Motor neuron (in vitro differentiated cells): ENCODE measurements around the gene NCBP2. TPM values are rescaled to one million over a fixed set of nuclear protein-coding genes. Genes with fewer than 3 reads are reported as not detected.

Source experiments
- ATAC-seq, 8 experiments: fragments of 200-7000 bp; cut with Tn5 transposase; replicated peaks in 6 of 8; 2 replicates each; pipeline ENCODE4 v1.8.0; 2021; ENCODE audit warnings: mild to moderate bottlenecking in 8 of 8, moderate library complexity in 8 of 8
- H3K27ac ChIP-seq, 2 donors: fragments of 250-450 bp; sonication (Bioruptor Pico); 2 replicates each; pipeline ENCODE4 v1.9.0; 2021; ENCODE audit warnings: antibody characterized with exemption in 2 of 2, mild to moderate bottlenecking in 2 of 2, moderate library complexity in 1 of 2
- H3K4me1 ChIP-seq, 2 donors: fragments of 250-450 bp; sonication (Bioruptor Pico); replicated peaks in 1 of 2; 2 replicates each; pipeline ENCODE4 v1.6.1; 2021; ENCODE audit warnings: antibody characterized with exemption in 2 of 2, mild to moderate bottlenecking in 2 of 2, moderate library complexity in 1 of 2
- H3K4me3 ChIP-seq, 5 donors: fragments of 250-450 bp; sonication (Bioruptor Pico); 2 replicates each; pipeline ENCODE4 v1.9.0; 2021; ENCODE audit warnings: antibody characterized with exemption in 5 of 5, mild to moderate bottlenecking in 5 of 5, moderate library complexity in 4 of 5
- WGBS, 10 experiments: fragments of 450-650 bp; shearing (Covaris generic); methylation state at CpG; one replicate each; pipeline ENCODE4 v1.0.0; 2022; 5-methylcytosine and 5-hydroxymethylcytosine counted together
- in situ Hi-C, 9 experiments: fragments of 400-800 bp; cut with MboI; loops; one replicate each; pipeline ENCODE4 v1.15.0; 2021; ENCODE audit warnings: low sequenced_read_pairs in 9 of 9, low pct_unique_long_range_greater_than_20kb in 2 of 9; ENCODE audit not compliant: unreplicated experiment in 9 of 9
- total RNA-seq, 8 experiments: library from RNA; unstranded; fragments of 300-600 nt; gene quantifications; 2 replicates each; pipeline versions ENCODE4 v1.2.3 to v1.2.4, GENCODE V29; 2022

Gene NCBP2
- 100 to 1,000 TPM in 3 of 8 experiments, 10 to 100 TPM in 5; 83.9 to 130 (median 96.8) TPM for total RNA-seq

DNA sequence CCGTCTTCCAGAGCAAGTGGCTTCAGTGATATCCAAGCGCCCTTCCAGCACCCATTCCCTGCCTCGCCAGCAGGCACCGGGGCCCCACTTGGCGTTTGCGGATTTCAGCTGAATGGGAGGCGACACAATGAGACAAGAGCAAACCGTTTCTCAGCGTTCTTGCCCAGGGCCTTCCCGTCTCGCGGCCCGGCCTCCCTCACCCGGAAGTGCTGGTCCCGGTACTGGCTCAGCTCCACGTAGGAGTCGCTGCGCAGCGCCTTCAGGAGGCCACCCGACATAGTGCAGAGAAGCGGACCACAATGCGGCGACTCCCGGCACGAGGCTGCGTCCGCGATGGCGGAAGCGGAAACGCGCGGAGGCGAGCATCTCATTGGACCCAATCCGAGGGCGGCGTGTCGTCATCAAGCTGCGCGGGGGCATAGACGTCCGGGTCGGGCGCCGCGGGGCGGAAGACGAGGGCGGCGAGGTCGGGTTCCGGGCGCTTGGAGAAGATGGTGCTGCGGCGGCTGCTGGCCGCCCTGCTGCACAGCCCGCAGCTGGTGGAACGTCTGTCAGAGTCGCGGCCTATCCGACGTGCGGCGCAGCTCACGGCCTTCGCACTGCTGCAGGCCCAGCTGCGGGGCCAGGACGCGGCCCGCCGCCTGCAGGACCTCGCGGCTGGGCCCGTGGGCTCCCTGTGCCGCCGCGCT, at the start of gene NCBP2:
TSS of gene NCBP2 (minus strand) at position 303 of the 689 bp plus-strand sequence. CDS start at position 278, 25 bp downstream.
- Histone ChIP-seq H3K27ac (peak within 1 kb of the TSS; percentile 97 to 98), H3K4me3 (peak within 1 kb of the TSS; percentile 70 to 91 (median 80)), H3K4me1 (peaks cover 15 to 20% of the 10 kb centered on the region in 2 donors)
- peak; percentile 86 to 97 (median 96) for ATAC-seq
- in situ Hi-C loops: no loop called here
- WGBS, 10 experiments: 0 to 10% (median 0%) methylated on average over 3 to 26 of the region's 77 CpGs; no CpG with 5 or more reads in 5 of the 10 experiments

DNA sequence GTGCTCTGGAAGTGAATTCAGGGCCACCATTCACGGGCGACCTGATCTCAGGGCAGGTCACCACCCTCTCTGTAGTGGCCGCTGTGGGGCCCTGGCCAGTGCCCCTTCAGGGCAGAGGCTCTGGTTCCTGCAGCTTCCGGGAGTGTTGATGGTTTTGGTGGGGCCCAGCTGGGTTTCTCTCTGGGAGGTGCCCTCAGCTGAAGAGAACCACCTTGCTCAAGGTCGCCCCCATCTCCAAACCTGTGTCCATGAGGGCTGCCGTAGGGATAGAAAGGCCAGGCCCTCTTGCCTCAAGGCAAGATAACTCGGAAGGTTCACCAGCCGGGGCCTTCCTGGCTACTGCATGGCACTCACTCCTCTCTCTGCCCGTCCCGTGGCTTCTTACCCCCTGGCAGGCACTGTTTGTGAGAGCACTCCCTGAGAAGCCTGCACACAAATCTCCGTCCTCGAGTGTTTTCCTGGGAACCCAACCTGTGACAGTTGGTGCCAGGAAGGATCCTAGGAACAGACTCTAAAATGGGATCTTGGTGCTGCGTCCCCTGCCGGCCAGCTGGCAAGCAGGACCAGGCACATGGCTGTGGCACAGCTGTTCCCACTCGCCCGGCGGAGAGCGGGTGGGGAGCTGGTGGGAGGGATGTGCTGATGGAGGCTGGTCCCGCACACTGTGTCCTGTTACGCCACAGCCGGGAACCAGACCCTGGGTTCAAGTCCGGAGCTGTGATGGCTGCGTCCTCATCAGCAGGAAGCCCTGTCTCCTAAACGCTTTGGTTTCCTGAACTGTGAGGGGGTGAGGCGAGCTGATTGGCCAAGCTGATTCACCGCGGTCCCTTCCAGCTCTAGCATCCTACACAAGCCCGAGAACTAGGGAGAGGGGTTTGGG, 49.5 kb upstream of the NCBP2 start:
- no peaks in the 10 kb centered on the region for H3K4me1 ChIP-seq
- WGBS, 10 experiments: 40 to 85% (median 80%) methylated on average over 1 to 5 of the region's 28 CpGs; no CpG with 5 or more reads in 5 of the 10 experiments
- ATAC-seq: no peak
- no peak overlapping the region for H3K4me3 ChIP-seq
- H3K27ac ChIP-seq: no peak overlapping the region
- in situ Hi-C loops: loop anchor here in 1 of 9 experiments (25.0 kb wide), 1 partner anchor 195 kb away; no protein-coding TSS in a partner anchor

DNA sequence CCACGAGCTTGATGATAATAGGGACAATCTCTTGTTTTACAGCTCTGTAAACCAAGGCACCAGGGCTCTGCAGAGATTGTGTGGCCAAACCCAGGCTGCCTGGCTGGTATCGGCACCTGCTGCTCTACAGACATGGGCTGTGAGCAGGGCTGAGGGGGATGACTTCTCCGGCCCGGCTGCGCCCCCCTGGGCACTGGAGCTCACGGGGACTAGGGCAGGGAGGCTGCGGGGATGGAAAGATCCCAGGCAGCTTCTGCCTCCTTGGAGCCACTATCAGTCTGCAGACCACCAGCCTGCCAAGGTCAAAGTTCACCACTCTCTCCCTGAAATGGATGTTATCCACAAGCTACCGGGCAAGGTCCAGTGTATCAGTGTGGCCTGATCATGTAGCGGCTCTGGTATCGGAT, 48.3 kb upstream of the NCBP2 start:
- 60 to 100% (median 92%) methylated on average over 1 to 6 of the region's 10 CpGs; no CpG with 5 or more reads in 4 of the 10 experiments for WGBS, 10 experiments
- ATAC-seq: no peak
- no peaks in the 10 kb centered on the region for H3K4me1 ChIP-seq
- H3K4me3 ChIP-seq: no peak overlapping the region
- H3K27ac ChIP-seq: no peak overlapping the region
- in situ Hi-C loops: loop anchor here in 1 of 9 experiments (25.0 kb wide), 1 partner anchor 197 kb away; no protein-coding TSS in a partner anchor

DNA sequence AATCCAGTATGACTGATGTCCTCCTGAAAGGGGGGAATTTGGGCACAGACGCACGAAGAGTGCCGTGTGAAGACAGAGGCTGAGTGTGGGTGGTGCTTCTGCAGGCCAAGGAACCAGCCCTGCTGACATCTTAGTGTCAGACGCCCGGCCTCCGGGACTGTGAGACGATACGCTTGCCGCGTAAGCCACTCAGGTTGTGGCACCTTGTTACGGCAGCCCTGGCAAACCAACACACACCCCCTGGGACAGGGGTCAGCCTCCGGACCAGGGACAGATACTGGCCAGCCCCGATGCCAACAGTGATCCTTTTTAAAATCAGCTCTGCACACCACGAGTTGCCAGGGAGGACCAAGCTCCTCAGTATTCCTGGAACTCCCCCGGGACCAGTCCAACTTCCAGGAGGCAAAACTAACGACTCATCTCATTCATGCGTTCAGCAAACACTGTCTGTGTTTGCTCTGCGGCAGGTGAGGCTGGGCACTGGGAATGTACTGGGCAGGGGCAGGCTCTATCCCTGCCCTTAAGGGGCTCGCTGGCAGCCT, 47.5 kb upstream of the NCBP2 start:
- 0 to 100% (median 76%) methylated on average over 1 to 9 of the region's 19 CpGs; no CpG with 5 or more reads in 3 of the 10 experiments for WGBS, 10 experiments
- ATAC-seq: peak in 3 of 8 experiments; percentile 17 to 49 (median 18)
- Histone ChIP-seq H3K27ac (no peak overlapping the region), H3K4me1 (no peaks in the 10 kb centered on the region), H3K4me3 (no peak overlapping the region)
- in situ Hi-C loops: loop anchor here in 1 of 9 experiments (25.0 kb wide), 1 partner anchor 198 kb away; no protein-coding TSS in a partner anchor

DNA sequence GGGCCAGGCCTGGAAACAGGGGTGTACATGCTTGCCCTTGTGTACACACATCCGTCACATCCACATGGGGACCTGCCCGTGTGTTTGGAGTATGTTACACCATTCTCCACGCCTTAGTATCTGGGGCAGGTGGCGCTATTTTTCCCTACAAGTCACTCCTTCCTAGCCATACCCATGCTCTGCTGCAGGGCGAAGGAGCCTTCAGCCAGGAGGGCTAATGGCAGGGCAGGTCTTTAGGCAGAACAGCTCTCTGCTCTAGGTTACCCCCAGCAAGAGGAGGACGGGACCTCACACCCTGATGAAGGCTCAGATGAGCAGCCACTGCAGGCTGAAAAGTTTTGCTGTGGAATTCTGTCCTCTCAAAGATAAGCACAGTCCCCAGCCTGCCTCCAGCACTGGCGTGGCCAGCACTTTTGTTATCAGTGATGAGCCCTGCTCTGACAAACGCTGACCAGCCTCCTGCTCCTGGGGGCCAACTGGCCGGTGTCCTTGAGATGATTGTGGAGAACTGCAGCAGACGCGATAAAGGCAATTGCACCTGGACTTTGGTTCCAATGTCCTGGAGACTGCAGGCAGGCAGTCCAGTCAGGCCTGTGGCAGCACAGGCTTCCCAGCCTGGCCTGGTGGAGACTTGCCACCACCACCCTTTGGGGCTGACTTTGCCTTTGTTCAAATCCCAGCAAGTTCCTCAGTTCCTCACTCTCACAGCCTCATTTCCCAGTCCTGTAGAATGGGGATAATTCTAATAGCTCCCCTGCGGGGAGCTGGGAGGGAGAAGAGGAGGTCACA, 46.1 kb upstream of the NCBP2 start:
- H3K4me3 ChIP-seq: no peak overlapping the region
- ATAC-seq: peak in 6 of 8 experiments; percentile 32 to 74 (median 50)
- H3K4me1 ChIP-seq: no peaks in the 10 kb centered on the region
- WGBS, 10 experiments: 6 to 100% (median 73%) methylated on average over 1 to 5 of the region's 12 CpGs; no CpG with 5 or more reads in 2 of the 10 experiments
- no peak overlapping the region for H3K27ac ChIP-seq
- in situ Hi-C loops: loop anchor here in 1 of 9 experiments (25.0 kb wide), 1 partner anchor 199 kb away; no protein-coding TSS in a partner anchor

DNA sequence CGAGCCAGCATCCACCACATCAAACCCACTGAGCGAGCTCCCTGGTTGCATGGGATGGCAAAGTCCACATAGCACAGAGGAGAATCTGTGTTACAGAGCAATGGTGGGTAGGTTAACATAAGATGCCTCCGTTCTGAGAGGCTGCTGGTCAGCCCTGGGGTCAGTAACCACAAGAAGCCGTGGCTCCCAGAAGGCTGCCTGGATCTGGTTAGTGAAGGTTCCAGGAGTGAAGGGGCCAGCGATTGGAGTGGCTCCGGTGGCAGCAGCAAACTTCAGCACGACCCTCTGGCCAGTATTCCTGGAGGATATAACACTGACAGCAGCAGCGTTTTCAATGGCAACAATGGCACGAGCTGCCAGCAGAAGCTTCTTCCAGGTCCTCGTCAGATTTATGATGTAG, 44.7 kb upstream of the NCBP2 start:
- Histone ChIP-seq H3K27ac (no peak overlapping the region), H3K4me3 (no peak overlapping the region), H3K4me1 (no peaks in the 10 kb centered on the region)
- in situ Hi-C loops: loop anchor here in 1 of 9 experiments (25.0 kb wide), 1 partner anchor 200 kb away; no protein-coding TSS in a partner anchor
- WGBS, 10 experiments: 33 to 100% (median 86%) methylated on average over 3 to 10 of the region's 10 CpGs; no CpG with 5 or more reads in 4 of the 10 experiments
- no peak for ATAC-seq

DNA sequence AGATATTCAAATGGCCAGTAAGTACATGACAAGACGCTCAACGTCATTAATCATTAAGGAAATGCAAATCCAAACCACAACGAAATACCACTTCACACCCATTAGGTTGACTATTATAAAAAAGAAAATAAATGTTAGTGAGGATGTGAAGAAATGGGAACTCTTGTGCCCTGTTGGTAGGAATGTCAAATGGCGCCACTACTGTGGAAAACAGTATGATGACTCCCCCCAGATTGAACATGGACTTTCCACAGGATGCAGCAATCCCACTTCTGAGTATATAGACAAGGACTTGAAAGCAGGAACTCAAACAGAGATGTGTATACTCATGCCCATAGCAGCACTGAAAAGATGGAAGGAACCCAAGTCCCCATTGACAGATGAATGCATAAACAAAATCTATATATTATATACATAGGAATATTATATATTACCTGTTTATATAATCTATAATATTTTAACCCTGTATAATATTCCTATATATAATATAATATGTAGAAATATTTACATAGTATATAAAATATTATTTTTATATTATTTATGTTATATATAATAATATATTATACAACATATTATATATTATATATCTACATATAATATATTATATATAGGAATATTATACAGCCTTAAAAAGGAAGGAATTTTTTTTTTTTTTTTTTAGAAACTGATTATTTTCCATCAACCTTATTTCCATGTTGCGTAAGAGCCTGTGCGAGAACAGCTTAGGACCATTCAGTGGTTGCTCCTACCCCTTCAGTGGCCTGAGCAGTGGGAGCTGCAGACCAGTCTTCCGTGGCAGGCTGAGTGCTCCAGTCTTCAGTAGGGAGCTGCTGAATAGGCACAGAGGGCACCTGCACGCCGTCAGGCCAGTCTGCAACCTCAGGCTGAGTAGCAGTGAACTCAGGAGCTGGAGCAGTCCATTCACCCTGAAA, 43.9 kb upstream of the NCBP2 start:
- WGBS, 10 experiments: 59 to 100% (median 91%) methylated on average over 2 to 7 of the region's 9 CpGs
- in situ Hi-C loops: loop anchor here in 1 of 9 experiments (25.0 kb wide), 1 partner anchor 201 kb away; no protein-coding TSS in a partner anchor
- Histone ChIP-seq H3K4me1 (no peaks in the 10 kb centered on the region), H3K27ac (no peak overlapping the region), H3K4me3 (no peak overlapping the region)
- no peak for ATAC-seq

DNA sequence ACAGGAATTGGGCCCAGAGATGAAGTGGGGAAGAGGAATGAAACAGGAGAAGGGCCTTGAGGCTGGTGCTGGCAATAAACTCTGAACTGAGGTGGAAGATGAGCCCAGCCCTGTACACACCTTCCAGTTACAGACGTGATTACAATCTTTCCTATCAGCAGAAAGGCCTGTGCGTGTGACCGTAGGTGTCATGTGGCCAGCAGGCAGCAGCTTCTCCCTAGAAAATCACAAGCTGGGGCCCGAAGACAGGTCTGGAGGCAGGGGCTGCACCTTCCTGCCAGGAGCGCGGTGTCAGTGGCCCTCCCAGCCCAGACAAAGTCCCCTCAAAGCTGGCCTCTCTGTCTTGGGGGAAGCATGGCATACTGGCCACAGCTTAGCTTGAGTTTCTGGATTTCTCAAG, 43.0 kb upstream of the NCBP2 start:
- 42 to 89% (median 73%) methylated on average over 1 to 4 of the region's 6 CpGs; no CpG with 5 or more reads in 6 of the 10 experiments for WGBS, 10 experiments
- in situ Hi-C loops: loop anchor here in 1 of 9 experiments (25.0 kb wide), 1 partner anchor 202 kb away; no protein-coding TSS in a partner anchor
- ATAC-seq: no peak
- Histone ChIP-seq H3K27ac (no peak overlapping the region), H3K4me1 (no peaks in the 10 kb centered on the region), H3K4me3 (no peak overlapping the region)

DNA sequence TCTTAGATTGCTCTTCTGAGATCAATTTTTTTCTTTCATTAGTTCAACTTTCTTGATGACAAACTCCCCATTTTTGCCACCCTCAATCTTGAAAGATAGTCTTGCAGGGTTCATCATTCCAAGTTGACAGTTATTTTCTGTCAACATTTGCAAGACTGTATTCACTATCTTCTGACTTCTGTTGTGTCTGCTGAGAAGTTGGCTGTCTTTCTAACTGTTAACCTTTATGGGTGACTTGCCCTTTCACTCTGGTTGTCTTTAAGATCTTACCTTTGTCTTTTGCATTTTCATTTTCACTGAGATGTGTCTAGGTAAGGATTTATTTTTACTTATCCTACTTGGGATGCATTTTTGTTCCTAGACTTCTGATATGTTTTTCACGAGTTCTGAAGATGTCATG, 40.9 kb upstream of the NCBP2 start:
- no peak for ATAC-seq
- Histone ChIP-seq H3K27ac (no peak overlapping the region), H3K4me3 (no peak overlapping the region), H3K4me1 (peaks cover 0 to 3% of the 10 kb centered on the region in 2 donors)
- in situ Hi-C loops: loop anchor here in 1 of 9 experiments (25.0 kb wide), 1 partner anchor 204 kb away; no protein-coding TSS in a partner anchor
- WGBS, 10 experiments: 0 to 80% (median 38%) methylated on average over 1 of the region's 1 CpG; no CpG with 5 or more reads in 2 of the 10 experiments

DNA sequence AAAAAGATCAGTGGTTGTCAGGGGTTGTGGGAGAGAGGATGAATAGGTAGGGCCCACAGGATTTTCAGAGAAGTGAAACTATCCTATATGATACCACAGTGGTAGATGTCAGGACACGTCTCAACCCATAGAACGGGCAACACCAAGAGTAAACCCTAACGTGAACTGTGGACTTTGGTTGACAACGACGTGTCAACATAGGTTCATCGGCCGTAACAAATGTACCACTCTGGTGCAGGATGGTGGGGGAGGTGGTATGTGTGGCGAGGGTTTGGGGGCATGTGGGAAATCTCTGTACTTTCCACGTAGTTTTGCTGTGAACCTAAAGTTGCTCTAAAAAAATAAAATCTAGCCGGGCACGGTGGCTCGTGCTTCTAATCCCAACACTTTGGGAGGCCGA, 39.3 kb upstream of the NCBP2 start:
- H3K4me3 ChIP-seq: no peak overlapping the region
- 74 to 90% (median 88%) methylated on average over 3 to 4 of the region's 13 CpGs; no CpG with 5 or more reads in 7 of the 10 experiments for WGBS, 10 experiments
- H3K27ac ChIP-seq: no peak overlapping the region
- peaks cover 0 to 3% of the 10 kb centered on the region in 2 donors for H3K4me1 ChIP-seq
- in situ Hi-C loops: loop anchor here in 1 of 9 experiments (25.0 kb wide), 1 partner anchor 206 kb away; no protein-coding TSS in a partner anchor
- ATAC-seq: no peak

DNA sequence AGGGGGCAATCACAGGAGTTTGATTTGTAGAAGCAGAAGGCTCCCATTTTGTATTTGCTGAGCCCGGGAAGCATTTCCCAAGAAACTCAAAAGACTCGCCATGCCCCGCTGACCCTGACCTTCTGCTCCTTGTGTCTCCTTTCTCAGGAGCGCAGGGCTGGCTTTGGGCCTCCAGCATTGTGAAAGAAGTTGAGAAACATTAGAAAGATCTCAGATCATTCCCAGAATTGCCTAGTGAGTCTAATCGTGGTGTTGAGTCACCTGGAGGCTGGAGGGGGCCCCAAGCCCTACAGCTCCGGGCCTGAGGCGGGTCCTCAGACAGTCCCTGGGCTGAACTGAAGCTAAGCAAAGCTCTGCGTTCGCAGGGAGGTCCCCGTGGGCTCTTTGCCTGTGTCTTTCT, 37.2 kb upstream of the NCBP2 start:
- Histone ChIP-seq H3K4me3 (no peak overlapping the region), H3K4me1 (peaks cover 0 to 3% of the 10 kb centered on the region in 2 donors), H3K27ac (no peak overlapping the region)
- no peak for ATAC-seq
- 6 to 100% (median 68%) methylated on average over 2 to 6 of the region's 10 CpGs; no CpG with 5 or more reads in 1 of the 10 experiments for WGBS, 10 experiments
- in situ Hi-C loops: loop anchor here in 1 of 9 experiments (25.0 kb wide), 1 partner anchor 208 kb away; no protein-coding TSS in a partner anchor
